ENCODE measurements around the gene PCDHGA11. TPM values are rescaled to one million over a fixed set of nuclear protein-coding genes. Genes with fewer than 3 reads are reported as not detected.

Gene PCDHGA11
- total and polyA plus RNA-seq, 2 donors (not counting 3 experiments of a cell fraction or from before 2014, with no cell fraction given) = 8.0 to 11.5 TPM

DNA sequence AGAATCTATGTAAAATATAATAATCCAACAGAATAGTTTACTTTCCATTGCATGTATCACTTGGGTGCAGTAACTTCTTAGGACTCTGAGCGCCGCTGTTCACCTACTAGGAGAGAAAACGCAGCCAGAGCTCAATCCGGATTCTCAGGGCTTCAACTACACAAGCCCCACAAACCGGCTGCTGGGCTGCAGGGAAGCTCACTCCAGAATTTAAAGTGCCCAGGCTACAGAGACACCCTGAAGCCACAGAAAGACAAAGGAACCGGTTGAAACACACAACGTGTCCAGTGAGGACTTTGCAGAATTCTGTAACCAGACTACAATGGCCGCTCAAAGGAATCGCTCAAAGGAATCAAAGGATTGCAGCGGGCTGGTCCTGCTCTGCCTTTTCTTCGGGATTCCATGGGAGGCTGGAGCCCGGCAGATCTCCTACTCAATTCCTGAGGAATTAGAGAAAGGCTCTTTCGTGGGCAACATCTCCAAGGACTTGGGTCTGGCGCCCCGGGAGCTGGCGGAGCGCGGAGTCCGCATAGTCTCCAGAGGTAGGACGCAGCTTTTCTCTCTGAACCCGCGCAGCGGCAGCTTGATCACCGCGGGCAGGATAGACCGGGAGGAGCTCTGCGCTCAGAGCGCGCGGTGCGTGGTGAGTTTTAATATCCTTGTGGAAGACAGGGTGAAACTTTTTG lies 7.9 kb upstream of the PCDHGA11 start, which contains the start of gene PCDHGA10:
Gene PCDHGA10, plus strand, starts transcription at position 134 of the 686 bp plus-strand sequence. Its CDS starts 189 bp downstream, at position 323.
- no peaks in the 10 kb centered on the region for H3K79me2 ChIP-seq (ENCODE audit: control insufficient read depth, insufficient read depth, low read length)
- CTCF ChIA-PET = interaction anchor here (0.6 to 11.3 kb wide), 36 partner anchors 8 to 190 kb away, joined by 3 to 335 read pairs (median 8); partner anchors contain the start of genes PCDHB14, PCDHGA1, PCDHGA11 and PCDHGA12
- no peaks in the 10 kb centered on the region for H3K9me1 ChIP-seq (replicated peaks; ENCODE audit: control insufficient read depth, extremely low read depth, insufficient read depth, low read length)
- no peaks in the 10 kb centered on the region for H3K9me3 ChIP-seq (replicated peaks; ENCODE audit: control insufficient read depth, insufficient read depth, low read length)
- TSS peak; percentile 14 for BruUV-seq (replicated peaks)
- no peaks in the 10 kb centered on the region for H3K36me3 ChIP-seq (ENCODE audit: control insufficient read depth in 2 of 2, extremely low read depth in 1 of 2, insufficient read depth in 2 of 2, low read length in 2 of 2)
- H3K4me1 ChIP-seq (ENCODE audit: control insufficient read depth, extremely low read depth, insufficient read depth, low read length) = peaks cover 6% of the 10 kb centered on the region
- intact Hi-C loops (cut with micrococcal nuclease) (no loop called here), dilution Hi-C loops (cut with MboI; ENCODE audit: extremely low pct_ligation_motif_present, low sequenced_read_pairs) (no loop called here)
- TF ChIP-seq, protein P1, sequence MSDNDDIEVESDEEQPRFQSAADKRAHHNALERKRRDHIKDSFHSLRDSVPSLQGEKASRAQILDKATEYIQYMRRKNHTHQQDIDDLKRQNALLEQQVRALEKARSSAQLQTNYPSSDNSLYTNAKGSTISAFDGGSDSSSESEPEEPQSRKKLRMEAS (IDR thresholded peaks at IDR 0.05; ENCODE audit: insufficient read depth, insufficient read length) = no peak
- no peak for TF ChIP-seq POLR2AphosphoS5 (IDR thresholded peaks at IDR 0.05; ENCODE audit: insufficient read depth, low read depth, low read length)
- peak; percentile 43 for TF ChIP-seq EZH2 (IDR thresholded peaks at IDR 0.05; ENCODE audit: borderline replicate concordance, low read depth, low read length, severe bottlenecking)
- TF ChIP-seq GATA2 (IDR thresholded peaks at IDR 0.05; ENCODE audit: insufficient read depth, insufficient read length, low read depth, low read length) = no peak
- TF ChIP-seq FOS (IDR thresholded peaks at IDR 0.05; ENCODE audit: borderline replicate concordance, insufficient read depth, low read length) = no peak
- no peak for TF ChIP-seq POLR2A (IDR thresholded peaks at IDR 0.05; ENCODE audit: low read depth, low read length)
- TF ChIP-seq, protein P2, sequence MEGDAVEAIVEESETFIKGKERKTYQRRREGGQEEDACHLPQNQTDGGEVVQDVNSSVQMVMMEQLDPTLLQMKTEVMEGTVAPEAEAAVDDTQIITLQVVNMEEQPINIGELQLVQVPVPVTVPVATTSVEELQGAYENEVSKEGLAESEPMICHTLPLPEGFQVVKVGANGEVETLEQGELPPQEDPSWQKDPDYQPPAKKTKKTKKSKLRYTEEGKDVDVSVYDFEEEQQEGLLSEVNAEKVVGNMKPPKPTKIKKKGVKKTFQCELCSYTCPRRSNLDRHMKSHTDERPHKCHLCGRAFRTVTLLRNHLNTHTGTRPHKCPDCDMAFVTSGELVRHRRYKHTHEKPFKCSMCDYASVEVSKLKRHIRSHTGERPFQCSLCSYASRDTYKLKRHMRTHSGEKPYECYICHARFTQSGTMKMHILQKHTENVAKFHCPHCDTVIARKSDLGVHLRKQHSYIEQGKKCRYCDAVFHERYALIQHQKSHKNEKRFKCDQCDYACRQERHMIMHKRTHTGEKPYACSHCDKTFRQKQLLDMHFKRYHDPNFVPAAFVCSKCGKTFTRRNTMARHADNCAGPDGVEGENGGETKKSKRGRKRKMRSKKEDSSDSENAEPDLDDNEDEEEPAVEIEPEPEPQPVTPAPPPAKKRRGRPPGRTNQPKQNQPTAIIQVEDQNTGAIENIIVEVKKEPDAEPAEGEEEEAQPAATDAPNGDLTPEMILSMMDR (IDR thresholded peaks at IDR 0.05; ENCODE audit: extremely low read depth in 1 of 2, insufficient read depth in 1 of 2, low read depth in 1 of 2, low read length in 2 of 2) = peak; percentile 58 to 76
- TF ChIP-seq MYC (IDR thresholded peaks at IDR 0.05; ENCODE audit: low read depth, low read length) = no peak
- peak within 1 kb of the TSS; percentile 27 for H2AFZ ChIP-seq (ENCODE audit: low read depth, low read length)
- H3K27me3 ChIP-seq (ENCODE audit: control insufficient read depth in 2 of 2, insufficient read depth in 2 of 2, low read length in 2 of 2) = peaks cover 48 to 84% of the 10 kb centered on the region in 2 experiments
- H3K9ac ChIP-seq (replicated peaks; ENCODE audit: extremely low read depth, insufficient read depth, low read length) = peak within 1 kb of the TSS; percentile 38
- peak; percentile 92 for FAIRE-seq
- peak; percentile 72 for DNase-seq (ENCODE audit: low read depth, low spot score)
- POLR2A ChIA-PET = interaction anchor here (1.0 to 1.4 kb wide), 3 partner anchors 17 to 144 kb away, joined by 3 to 6 read pairs (median 3); partner anchors contain the start of gene PCDHGA12
- peak within 1 kb of the TSS; percentile 14 to 72 (median 34) for H3K4me3 ChIP-seq (replicated peaks in 1 of 3; ENCODE audit: insufficient read depth in 1 of 3, low read depth in 1 of 3, low read length in 3 of 3)
- peak within 1 kb of the TSS; percentile 77 for H3K4me2 ChIP-seq (ENCODE audit: insufficient read depth, low read length)
- peaks cover 5% of the 10 kb centered on the region for H4K20me1 ChIP-seq (replicated peaks; ENCODE audit: control insufficient read depth, extremely low read depth, insufficient read depth, low read length)
- no peak within 1 kb of the TSS for H3K27ac ChIP-seq (ENCODE audit: insufficient read depth, low read depth, low read length)

Data from endothelial cell of umbilical vein (primary cell).